NCI-H2081 treated with DMSO at 0.1 percent for 48 hours (cell line): ENCODE results near the gene GPR179.

Experiments used
- DNase-seq: peaks from one replicate; lab custom pipeline; 2025; lab: John Stamatoyannopoulos, UW

The GPR179 gene

GRCh38 chr17:38349097-38349730, 5.5 kb upstream of the GPR179 start:
- DNase-seq, result peak; percentile 35

- no peak for DNase-seq
These were observed 2.0 kb upstream of the GPR179 start for GRCh38 chr17:38345743-38346142.

GRCh38 chr17:38344420-38344745, 627 bp upstream of the GPR179 start:
- no peak for DNase-seq

GRCh38 chr17:38342886-38343607, 709 bp downstream of the GPR179 start:
- DNase-seq, result no peak

GRCh38 chr17:38341035-38341721, 2.6 kb downstream of the GPR179 start:
- peak; percentile 52 for DNase-seq

- no peak for DNase-seq
These were observed 3.9 kb downstream of the GPR179 start for GRCh38 chr17:38339891-38340290.

GRCh38 chr17:38338535-38338934, 5.2 kb downstream of the GPR179 start:
- no peak for DNase-seq

GRCh38 chr17:38338053-38338452, 5.7 kb downstream of the GPR179 start:
- no peak for DNase-seq

GRCh38 chr17:38336838-38337237, 6.9 kb downstream of the GPR179 start:
- no peak for DNase-seq

- no peak for DNase-seq
These were observed 9.0 kb downstream of the GPR179 start for GRCh38 chr17:38334480-38335364.

- no peak for DNase-seq
These were observed 10.0 kb downstream of the GPR179 start for GRCh38 chr17:38333635-38334295.

GRCh38 chr17:38332735-38333134, 11.0 kb downstream of the GPR179 start:
- no peak for DNase-seq

- no peak for DNase-seq
These were observed 12.8 kb downstream of the GPR179 start for GRCh38 chr17:38330941-38331411.

GRCh38 chr17:38329808-38330730, 13.7 kb downstream of the GPR179 start:
- no peak for DNase-seq

- no peak for DNase-seq
These were observed 14.5 kb downstream of the GPR179 start for GRCh38 chr17:38329284-38329683.

GRCh38 chr17:38328620-38329019, 15.1 kb downstream of the GPR179 start:
- DNase-seq, result no peak

GRCh38 chr17:38327936-38328335, 15.8 kb downstream of the GPR179 start:
- DNase-seq, result no peak

GRCh38 chr17:38326996-38327792, 16.6 kb downstream of the GPR179 start:
- no peak for DNase-seq

GRCh38 chr17:38325221-38325851, 18.4 kb downstream of the GPR179 start:
- DNase-seq, result no peak
